Iris pigment epithelial cell (primary cell): ENCODE measurements around the gene KIF26B.
A peak's percentile ranks its signal among the peaks of the same experiment; 100 is the strongest.

Experiments used
- DNase-seq: peaks from one replicate; pipeline ENCODE4 v3.0.0-alpha.2; 2011; ENCODE audit warnings: low read depth

The KIF26B gene

DNA sequence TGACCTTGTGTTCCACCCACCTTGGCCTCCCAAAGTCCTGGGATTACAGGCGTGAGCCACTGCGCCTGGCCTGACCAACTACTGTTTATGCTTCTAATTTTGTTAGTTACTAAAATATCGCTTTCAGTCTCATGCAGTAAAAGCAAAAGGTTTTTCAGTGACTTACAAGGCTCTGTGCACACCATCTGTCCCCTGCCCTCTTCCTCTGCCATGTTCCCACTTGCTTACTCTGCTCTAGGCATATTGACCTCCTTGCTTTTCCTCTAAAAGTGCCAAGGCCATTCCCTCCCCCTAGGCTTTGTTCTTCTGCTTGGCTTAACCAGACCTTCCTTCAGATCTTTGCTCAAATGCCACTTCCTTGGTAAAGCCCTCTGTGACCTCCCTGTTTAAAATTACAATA lies 276.9 kb downstream of the KIF26B start:
- no peak for DNase-seq

DNA sequence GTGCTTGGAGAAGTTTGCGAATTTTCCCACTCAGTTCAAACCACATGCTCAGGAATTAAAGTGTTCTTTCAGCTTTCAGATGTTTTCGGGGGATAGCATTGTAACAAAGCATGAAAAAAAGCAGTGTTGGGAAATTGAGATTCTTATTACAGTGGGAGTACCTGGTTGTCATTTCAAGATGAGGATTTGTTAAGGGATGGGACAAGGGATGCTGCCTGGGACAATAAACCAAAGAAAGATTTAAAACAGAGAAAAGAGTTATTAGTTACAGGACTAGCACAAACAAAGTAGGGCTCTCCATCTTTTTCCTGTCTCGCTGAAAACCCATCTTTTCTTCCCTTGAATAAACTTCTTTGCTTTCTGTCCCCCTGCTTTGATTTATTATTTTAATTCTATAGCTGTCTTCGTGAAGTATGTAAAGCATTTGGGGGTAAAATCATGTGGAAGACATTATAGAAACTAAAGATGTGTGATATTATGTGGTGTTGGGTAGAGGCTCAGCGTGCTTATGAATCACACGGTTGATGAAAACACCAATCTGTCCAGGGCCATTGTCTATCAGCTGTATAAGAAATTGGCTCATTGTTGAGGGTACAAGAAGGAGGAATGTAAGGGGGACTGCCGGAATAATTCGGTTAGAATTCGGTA lies 277.6 kb downstream of the KIF26B start:
- no peak for DNase-seq

DNA sequence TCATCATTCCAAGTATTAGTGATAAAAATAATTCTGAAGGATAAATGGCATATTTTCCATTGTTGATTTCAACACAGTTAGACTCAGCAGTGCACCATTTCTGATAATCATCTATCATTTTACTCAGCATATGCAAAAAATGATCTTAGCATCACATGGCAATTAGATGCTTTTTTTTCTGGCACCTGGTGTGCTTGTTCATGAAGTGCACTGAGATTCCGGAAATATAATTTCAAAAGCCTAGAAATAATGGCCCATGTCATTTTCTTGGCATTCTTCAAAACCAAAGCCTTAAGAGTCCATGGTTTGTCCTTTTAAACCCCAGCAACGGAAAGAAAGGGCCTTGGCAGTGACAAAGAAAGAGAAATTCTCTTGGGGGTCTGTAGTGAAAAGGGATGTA lies 278.8 kb downstream of the KIF26B start:
- no peak for DNase-seq

- no peak for DNase-seq
Measured at GRCh38 chr1:245434280-245434679, 279.5 kb downstream of the KIF26B start.

DNA sequence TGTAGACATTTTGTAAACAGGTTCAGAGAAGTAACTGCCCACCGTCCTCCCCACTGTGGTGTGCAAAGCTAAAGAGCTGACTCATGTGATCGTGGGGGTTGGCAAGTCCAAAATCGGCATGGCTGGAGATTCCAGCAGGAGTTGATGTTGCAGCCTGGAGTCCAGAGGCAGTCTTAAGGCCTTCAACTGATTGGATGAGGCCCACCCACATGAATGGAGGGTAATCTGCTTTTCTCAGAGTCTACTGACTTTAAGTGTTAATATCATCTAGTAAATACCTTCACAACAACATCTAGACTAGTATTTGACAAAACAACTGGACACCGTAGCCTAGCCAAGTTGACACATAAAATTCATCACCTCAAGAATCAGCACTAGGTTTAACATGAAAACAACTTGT lies 281.6 kb downstream of the KIF26B start:
- no peak for DNase-seq

DNA sequence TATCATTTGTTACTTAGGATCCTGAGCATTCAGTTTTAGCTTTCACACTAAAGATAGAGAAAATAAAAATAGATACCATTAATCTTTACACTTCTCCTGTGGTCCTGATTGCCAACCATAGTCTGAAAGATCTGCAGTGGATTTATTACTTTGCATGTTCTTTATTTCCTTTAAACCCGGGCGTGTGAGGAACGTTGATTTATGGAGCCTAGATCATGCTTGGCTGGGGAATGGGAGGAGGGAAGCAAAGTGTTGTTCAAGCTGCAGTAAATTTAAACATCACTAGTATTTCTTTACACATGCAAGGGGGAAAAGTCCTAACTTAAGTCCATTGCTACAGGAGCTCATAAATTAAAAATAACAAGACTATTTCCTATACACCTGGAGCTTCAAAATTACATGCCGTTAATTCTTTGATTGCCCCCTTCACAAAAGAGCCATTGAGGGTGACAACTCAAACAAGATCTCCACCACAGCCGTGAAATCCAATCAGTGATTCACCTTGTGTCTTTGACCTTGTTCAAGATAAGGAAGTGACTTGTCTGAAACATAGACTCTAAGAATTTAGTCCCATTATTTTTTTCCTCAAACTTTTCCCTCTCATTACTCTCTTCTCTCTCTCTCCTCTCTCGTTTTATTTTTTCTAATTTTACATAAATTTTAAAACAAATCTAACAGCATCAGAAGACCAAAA lies 282.7 kb downstream of the KIF26B start:
- DNase-seq, result no peak

GRCh38 chr1:245440922-245441321 lies 286.1 kb downstream of the KIF26B start:
- DNase-seq, result no peak

- DNase-seq, result peak; percentile 6
Measured at GRCh38 chr1:245441689-245442088, 286.9 kb downstream of the KIF26B start.

- no peak for DNase-seq
Measured at GRCh38 chr1:245444147-245444828, 289.5 kb downstream of the KIF26B start.

DNA sequence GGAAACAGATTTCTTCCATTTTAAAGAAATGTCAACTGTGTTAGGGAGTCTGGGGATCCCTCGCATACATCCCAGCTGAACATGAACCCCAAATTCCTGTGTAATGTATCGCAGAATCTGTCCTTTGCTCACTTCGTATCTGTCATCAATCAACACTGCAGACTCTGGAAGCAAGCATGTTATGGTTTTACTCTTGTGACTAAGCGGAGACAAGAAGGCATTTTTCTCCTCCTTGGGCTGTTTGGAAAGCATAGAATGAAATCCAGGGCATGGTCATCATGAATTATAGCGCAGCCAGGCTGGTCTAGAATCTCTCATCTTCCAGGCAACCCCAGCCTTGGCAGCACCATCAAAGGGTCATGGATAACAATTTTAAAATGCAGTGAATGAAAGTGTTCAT lies 290.2 kb downstream of the KIF26B start:
- DNase-seq, result no peak

DNA sequence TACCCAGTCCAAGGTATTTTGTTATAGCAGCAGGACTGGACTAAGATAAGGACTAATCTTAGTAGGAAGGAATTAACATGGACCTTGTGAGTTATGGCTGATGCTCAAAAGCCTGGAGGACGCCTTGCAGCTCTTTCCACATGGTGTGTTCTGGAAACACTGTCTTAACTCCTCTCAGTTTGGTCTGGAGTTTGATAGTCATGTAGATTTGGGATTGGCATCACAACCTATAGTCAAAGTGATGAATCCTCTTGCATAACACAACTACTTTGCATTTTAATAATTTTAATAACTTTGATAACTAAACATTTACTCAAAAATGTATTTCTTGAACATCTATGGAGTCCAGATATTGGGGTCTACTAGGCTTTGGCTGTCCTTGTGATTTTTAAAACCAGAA lies 293.7 kb downstream of the KIF26B start:
- DNase-seq, result no peak

GRCh38 chr1:245448975-245449431 lies 294.2 kb downstream of the KIF26B start:
- peak; percentile 45 for DNase-seq

DNA sequence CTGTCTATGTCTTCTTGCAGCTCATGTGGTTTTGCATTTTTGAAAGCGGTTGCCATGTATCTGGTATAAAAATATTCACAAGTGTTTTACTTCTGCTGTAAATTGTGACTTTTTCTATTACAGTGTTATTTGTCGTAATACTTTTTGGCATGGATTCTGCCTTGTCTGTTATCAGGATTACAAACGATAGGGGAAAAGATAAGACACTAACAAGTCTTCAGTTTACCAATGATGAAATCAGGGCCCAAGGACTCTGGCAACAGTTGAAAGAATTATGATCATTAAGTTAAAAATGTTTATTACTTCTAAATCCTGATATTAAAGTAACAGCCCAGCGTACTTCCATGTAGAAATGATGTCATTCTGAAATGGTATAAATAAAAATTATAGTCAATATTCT lies 298.8 kb downstream of the KIF26B start:
- DNase-seq, result no peak

DNA sequence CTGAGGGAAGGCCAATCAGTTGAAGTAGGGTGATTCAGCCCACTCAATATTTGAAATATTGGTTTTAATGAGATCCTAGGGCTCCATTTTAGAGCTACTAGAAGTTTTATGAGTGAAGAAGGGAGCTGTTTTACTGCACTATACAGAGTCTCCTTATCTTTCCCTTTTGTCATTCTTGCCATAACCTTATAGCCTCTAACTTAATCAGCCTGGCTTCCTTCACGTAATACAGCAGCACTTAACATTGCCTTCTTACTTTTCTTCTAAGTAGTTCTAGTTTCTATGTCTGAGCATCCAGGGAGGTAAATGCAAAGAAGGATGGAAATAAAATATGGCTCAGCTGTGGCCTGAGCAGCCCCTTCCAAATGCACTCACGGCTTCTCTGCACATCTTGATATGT lies 299.3 kb downstream of the KIF26B start:
- DNase-seq, result no peak

DNA sequence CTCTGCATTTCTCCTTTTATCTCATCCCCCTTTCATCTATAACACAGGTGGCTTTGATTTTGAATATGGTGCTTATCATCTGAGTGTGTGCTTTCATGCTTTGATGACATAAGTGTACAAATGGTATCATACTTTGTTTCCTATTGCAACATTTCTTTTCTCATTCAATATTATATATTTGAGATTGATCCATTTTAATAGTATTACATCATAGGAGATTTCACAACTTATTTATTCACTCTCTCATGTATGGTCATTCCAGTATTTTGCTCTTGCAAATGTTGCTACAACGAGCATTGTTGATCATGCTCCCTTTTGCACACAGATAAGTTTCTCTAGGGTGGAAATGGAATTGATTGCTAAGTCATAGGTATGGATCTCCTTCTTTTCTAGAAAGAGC lies 302.8 kb downstream of the KIF26B start:
- DNase-seq, result no peak

DNA sequence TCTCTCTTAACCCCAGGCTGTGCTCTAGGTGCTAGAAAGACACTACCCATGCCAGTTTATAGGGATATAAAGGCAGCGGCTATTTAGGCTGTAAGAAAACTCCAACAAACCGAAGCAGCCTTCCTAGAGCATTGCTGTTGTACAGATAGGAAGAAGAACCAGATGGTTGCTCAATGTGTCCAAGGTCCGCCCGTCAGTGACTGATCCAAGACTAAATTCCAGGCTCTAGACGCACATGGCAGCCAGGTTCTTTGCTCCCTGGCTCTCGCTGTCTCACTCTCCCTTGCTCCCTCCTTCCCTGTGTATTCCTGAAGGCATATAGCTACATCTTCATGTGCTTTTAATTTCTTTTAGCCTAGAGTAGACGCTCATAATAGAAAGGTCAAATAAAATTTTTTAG lies 303.4 kb downstream of the KIF26B start:
- no peak for DNase-seq

GRCh38 chr1:245458761-245459174 lies 304.0 kb downstream of the KIF26B start:
- peak; percentile 25 for DNase-seq

- DNase-seq, result no peak
Measured at GRCh38 chr1:245459621-245460020, 304.8 kb downstream of the KIF26B start.

- DNase-seq, result no peak
Measured at GRCh38 chr1:245461681-245462080, 306.9 kb downstream of the KIF26B start.

DNA sequence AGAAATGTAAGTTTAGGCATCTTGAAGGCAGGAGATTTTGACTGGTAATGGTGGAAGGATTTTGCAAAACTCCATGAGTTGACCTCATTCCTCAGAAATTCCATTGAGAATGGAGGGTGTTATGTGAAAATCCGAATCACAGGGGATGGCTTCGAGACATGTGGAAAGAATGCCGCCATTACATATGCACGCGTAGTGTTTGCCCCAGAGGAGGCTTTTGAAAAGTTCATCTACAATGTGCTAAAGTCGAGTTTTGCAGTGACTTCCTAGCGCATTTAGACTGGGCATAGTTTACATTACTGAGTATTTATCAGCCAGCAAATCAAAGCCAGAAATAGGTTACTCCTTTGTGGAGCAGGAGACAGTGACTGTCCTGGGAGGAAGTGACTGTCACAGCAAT lies 307.4 kb downstream of the KIF26B start:
- no peak for DNase-seq

- no peak for DNase-seq
Measured at GRCh38 chr1:245463392-245464165, 308.8 kb downstream of the KIF26B start.

GRCh38 chr1:245464290-245464689 lies 309.5 kb downstream of the KIF26B start:
- no peak for DNase-seq

GRCh38 chr1:245465666-245466065 lies 310.9 kb downstream of the KIF26B start:
- no peak for DNase-seq
